H9 (cell line): ENCODE measurements around the gene FAM184A. TPM values are rescaled to one million over a fixed set of nuclear protein-coding genes. Genes with fewer than 3 reads are reported as not detected.

Experiments used
- DNase-seq: peaks from one replicate; pipeline ENCODE4 v3.0.0-alpha.2; 2017
- H2AFZ ChIP-seq: one replicate; pipeline ENCODE4 v1.6.1; 2013; ENCODE audit warnings: mild to moderate bottlenecking, low read length, control low read depth, moderate library complexity
- H2AK5ac ChIP-seq: 2 replicates; pipeline ENCODE4 v1.6.1; 2013; ENCODE audit warnings: low read length, control low read depth, mixed read lengths; ENCODE audit not compliant: insufficient read length
- H2BK120ac ChIP-seq: one replicate; pipeline ENCODE4 v1.6.1; 2013; ENCODE audit warnings: low read depth, mild to moderate bottlenecking, low read length, control low read depth, inconsistent platforms; ENCODE audit not compliant: poor library complexity, severe bottlenecking
- H2BK12ac ChIP-seq: 2 replicates; pipeline ENCODE4 v1.6.1; 2013; ENCODE audit warnings: low read length, control low read depth, mixed read lengths, low read depth; ENCODE audit not compliant: insufficient read length
- H2BK15ac ChIP-seq: 2 replicates; pipeline ENCODE4 v1.6.1; 2013; ENCODE audit warnings: low read depth, low read length, control low read depth
- H2BK20ac ChIP-seq: one replicate; pipeline ENCODE4 v1.6.1; 2013; ENCODE audit warnings: low read depth, mild to moderate bottlenecking, low read length, control low read depth, inconsistent platforms; ENCODE audit not compliant: poor library complexity, severe bottlenecking
- H2BK5ac ChIP-seq: 2 replicates; pipeline ENCODE4 v1.6.1; 2013; ENCODE audit warnings: low read length, control low read depth, mixed read lengths; ENCODE audit not compliant: insufficient read length
- H3K14ac ChIP-seq: 2 replicates; pipeline ENCODE4 v1.6.1; 2013; ENCODE audit warnings: low read length, control low read depth; ENCODE audit not compliant: insufficient read depth
- H3K18ac ChIP-seq: 2 replicates; pipeline ENCODE4 v1.6.1; 2013; ENCODE audit warnings: low read depth, mild to moderate bottlenecking, mixed read lengths, low read length, control low read depth; ENCODE audit not compliant: insufficient read length
- H3K23ac ChIP-seq: 2 replicates; pipeline ENCODE4 v1.6.1; 2013; ENCODE audit warnings: low read length, control low read depth, mixed read lengths, low read depth; ENCODE audit not compliant: insufficient read length
- H3K23me2 ChIP-seq: 2 replicates; pipeline ENCODE4 v1.6.1; 2013; ENCODE audit warnings: low read depth, mild to moderate bottlenecking, mixed read lengths, low read length, control low read depth; ENCODE audit not compliant: insufficient read length, poor library complexity, severe bottlenecking
- H3K27ac ChIP-seq: 2 replicates; pipeline ENCODE4 v1.5.1; 2013; ENCODE audit warnings: low read length, control low read depth, mixed read lengths, low read depth; ENCODE audit not compliant: insufficient read length
- H3K27me3 ChIP-seq: 2 replicates; pipeline ENCODE4 v1.6.1; 2013; ENCODE audit warnings: low read length, control low read depth, inconsistent platforms; ENCODE audit not compliant: insufficient read depth
- H3K4ac ChIP-seq: 2 replicates; pipeline ENCODE4 v1.6.1; 2013; ENCODE audit warnings: low read depth, mild to moderate bottlenecking, control low read depth, inconsistent platforms, low read length, moderate library complexity
- H3K4me1 ChIP-seq: 2 replicates; pipeline ENCODE4 v1.6.1; 2013; ENCODE audit warnings: low read length, control low read depth, inconsistent platforms; ENCODE audit not compliant: insufficient read depth
- H3K4me2 ChIP-seq: 2 replicates; pipeline ENCODE4 v1.6.1; 2013; ENCODE audit warnings: low read length, control low read depth, mixed read lengths; ENCODE audit not compliant: insufficient read length, insufficient read depth
- H3K56ac ChIP-seq: 2 replicates; pipeline ENCODE4 v1.6.1; 2013; ENCODE audit warnings: low read depth, mild to moderate bottlenecking, mixed read lengths, low read length, control low read depth; ENCODE audit not compliant: insufficient read length
- H3K79me1 ChIP-seq: 2 replicates; pipeline ENCODE4 v1.6.1; 2013; ENCODE audit warnings: low read depth, mild to moderate bottlenecking, moderate library complexity, low read length, control low read depth, inconsistent platforms; ENCODE audit not compliant: insufficient read depth, poor library complexity, severe bottlenecking
- H3K79me2 ChIP-seq: 2 replicates; pipeline ENCODE4 v1.6.1; 2013; ENCODE audit warnings: low read length, control low read depth, inconsistent platforms; ENCODE audit not compliant: insufficient read depth
- H3K9ac ChIP-seq: 2 replicates; pipeline ENCODE4 v1.6.1; 2013; ENCODE audit warnings: low read length, control low read depth, mixed read lengths; ENCODE audit not compliant: insufficient read length; ENCODE audit errors: extremely low read depth
- H3K9me3 ChIP-seq: one replicate; pipeline ENCODE4 v1.6.1; 2013; ENCODE audit warnings: low read depth, low read length, inconsistent platforms; ENCODE audit not compliant: control insufficient read depth
- H3T11ph ChIP-seq: one replicate; pipeline ENCODE4 v1.6.1; 2013; ENCODE audit warnings: mild to moderate bottlenecking, low read length, control low read depth, inconsistent platforms
- H4K20me1 ChIP-seq: one replicate; pipeline ENCODE4 v1.6.1; 2013; ENCODE audit not compliant: control insufficient read depth, insufficient read length, insufficient read depth
- H4K5ac ChIP-seq: 2 replicates; pipeline ENCODE4 v1.6.1; 2013; ENCODE audit warnings: low read depth, mild to moderate bottlenecking, mixed read lengths, low read length, control low read depth; ENCODE audit not compliant: insufficient read length
- H4K8ac ChIP-seq: replicated peaks from 2 replicates; pipeline ENCODE4 v1.6.1; 2013; ENCODE audit warnings: low read length, control low read depth, mixed read lengths, low read depth; ENCODE audit not compliant: insufficient read length
- H4K91ac ChIP-seq: 2 replicates; pipeline ENCODE4 v1.6.1; 2013; ENCODE audit warnings: low read depth, mild to moderate bottlenecking, moderate library complexity, mixed read lengths, low read length, control low read depth; ENCODE audit not compliant: insufficient read length
- H3K27ac Mint-ChIP-seq, 3 experiments: 2 replicates in 2 of 3; 3 replicates in 1 of 3; pipeline ENCODE4 v1.8.0; 2020 to 2021; ENCODE audit warnings: mixed read lengths in 3 of 3, mild to moderate bottlenecking in 1 of 3, moderate library complexity in 1 of 3
- H3K27me3 Mint-ChIP-seq: 2 replicates; pipeline ENCODE4 v1.8.0; 2021; ENCODE audit warnings: low read depth, mild to moderate bottlenecking, moderate library complexity, mixed read lengths
- H3K36me3 Mint-ChIP-seq, 3 experiments: 2 replicates in 2 of 3; 3 replicates in 1 of 3; pipeline ENCODE4 v1.8.0; 2020 to 2021; ENCODE audit warnings: low read depth in 3 of 3, mixed read lengths in 3 of 3; ENCODE audit not compliant: insufficient read depth in 1 of 3
- H3K4me1 Mint-ChIP-seq, 2 experiments: 2 replicates each; pipeline ENCODE4 v1.8.0; 2020; ENCODE audit warnings: mixed read lengths in 2 of 2
- H3K4me3 Mint-ChIP-seq, 2 experiments: 2 replicates in 1 of 2; 3 replicates in 1 of 2; pipeline ENCODE4 v1.8.0; 2020 to 2021; ENCODE audit warnings: mild to moderate bottlenecking in 2 of 2, mixed read lengths in 2 of 2, moderate library complexity in 1 of 2
- H3K9me3 Mint-ChIP-seq, 2 experiments: 2 replicates in 1 of 2; 3 replicates in 1 of 2; pipeline ENCODE4 v1.8.0; 2020; ENCODE audit warnings: mild to moderate bottlenecking in 2 of 2, mixed read lengths in 2 of 2, moderate library complexity in 1 of 2
- CTCF ChIP-seq: fragments of 200-600 bp; sonication (generic); conservative IDR thresholded peaks from 3 replicates; pipeline ENCODE4 v1.8.0; 2021; ENCODE audit warnings: antibody characterized with exemption, mild to moderate bottlenecking
- total RNA-seq: library from RNA; stranded (reverse); gene quantifications from 2 replicates; pipeline ENCODE4 v1.2.1, GENCODE V29; 2021

The FAM184A gene
- total RNA-seq, 1 experiment from 2014 or later: 11.4 TPM

DNA sequence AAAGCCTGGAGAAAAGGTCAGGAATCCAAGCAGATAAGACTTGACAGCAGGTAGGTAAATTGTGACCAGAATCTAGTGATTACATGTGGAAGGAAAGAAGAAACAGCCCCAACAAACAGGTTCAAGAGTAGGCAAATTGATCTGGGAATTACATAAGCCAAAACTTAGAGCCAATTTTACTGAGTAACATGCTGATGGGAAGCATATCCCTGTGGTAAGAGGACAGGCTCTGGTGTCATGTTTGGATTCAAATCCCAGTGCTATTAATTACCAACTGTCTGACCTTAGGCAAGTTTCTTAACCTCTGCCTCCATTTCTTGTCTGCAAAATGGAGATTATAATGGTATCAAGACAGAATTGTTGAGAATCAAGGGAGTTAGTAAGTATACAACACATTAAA, 163.9 kb downstream of the FAM184A start:
- Histone ChIP-seq H4K5ac (no peak overlapping the region), H4K8ac (no peak overlapping the region), H3K56ac (no peak overlapping the region), H2AFZ (no peak overlapping the region), H3K14ac (no peak overlapping the region), H3K9ac (no peak overlapping the region), H2BK5ac (no peak overlapping the region), H3K18ac (no peak overlapping the region), H2BK15ac (no peak overlapping the region), H3K4me2 (no peak overlapping the region), H3T11ph (no peak overlapping the region), H2AK5ac (no peak overlapping the region), H3K27me3 (no peaks in the 10 kb centered on the region), H3K4me1 (no peaks in the 10 kb centered on the region), H3K23me2 (no peaks in the 10 kb centered on the region), H3K9me3 (no peaks in the 10 kb centered on the region), H2BK120ac (no peak overlapping the region), H3K23ac (no peak overlapping the region), H3K79me2 (no peaks in the 10 kb centered on the region), H2BK20ac (no peak overlapping the region), H4K20me1 (no peaks in the 10 kb centered on the region), H3K27ac (no peak overlapping the region), H2BK12ac (no peak overlapping the region), H4K91ac (no peak overlapping the region), H3K79me1 (no peaks in the 10 kb centered on the region), H3K4ac (no peak overlapping the region)
- Mint-ChIP-seq H3K9me3 (no peaks in the 10 kb centered on the region), H3K27me3 (no peaks in the 10 kb centered on the region), H3K4me3 (no peak overlapping the region), H3K27ac (peak overlapping the region in 1 of 3 experiments; percentile 46; a peak in 1 of 7 replicates), H3K4me1 (no peaks in the 10 kb centered on the region), H3K36me3 (peaks cover 4 to 52% (median 48%) of the 10 kb centered on the region in 3 experiments; a peak in 5 of 7 replicates)
- DNase-seq: no peak
- no peak for TF ChIP-seq CTCF
